GM18499 (cell line): ENCODE measurements around the gene CTAGE6.
"Not testable (repeated sequence)": the region's sequence is repeated elsewhere in the genome, so short reads cannot be mapped to it uniquely, and the experiment has no call there.

Experiments
- ATAC-seq: cut with Tn5 transposase; IDR thresholded peaks from one replicate; pipeline ENCODE4 v1.9.1; 2021; ENCODE audit warnings: moderate number of reproducible peaks; ENCODE audit not compliant: insufficient read depth, unreplicated experiment

CTAGE6 gene

GRCh38 chr7:143757596-143757995 is at the start of gene CTAGE6:
Gene CTAGE6, minus strand, starts transcription at chr7:143757696. Its CDS starts 38 bp downstream, at chr7:143757658.
- not testable (repeated sequence) for ATAC-seq

- ATAC-seq = not testable (repeated sequence)
These were observed 49.2 kb upstream of the CTAGE6 start for GRCh38 chr7:143806664-143807071.

DNA sequence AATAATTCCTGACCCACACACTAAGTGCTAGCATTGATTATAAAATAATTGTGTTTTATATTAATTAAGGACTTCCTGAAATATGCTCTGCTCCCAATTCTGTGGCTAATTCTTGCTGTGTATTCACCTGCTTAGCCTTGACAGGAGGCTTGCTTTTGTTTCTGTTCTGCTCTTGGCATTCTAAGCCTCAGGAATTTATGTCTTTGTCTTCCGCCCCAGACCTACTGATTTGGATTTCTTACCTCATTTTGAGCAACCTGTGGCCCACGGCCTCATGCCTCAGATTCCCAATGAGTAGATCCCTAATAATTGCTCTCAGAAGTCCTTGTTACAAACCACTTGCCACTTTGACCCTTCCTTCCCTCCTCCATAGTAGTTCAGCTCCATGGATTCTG is 40.4 kb upstream of the CTAGE6 start:
- ATAC-seq = not testable (repeated sequence)

DNA sequence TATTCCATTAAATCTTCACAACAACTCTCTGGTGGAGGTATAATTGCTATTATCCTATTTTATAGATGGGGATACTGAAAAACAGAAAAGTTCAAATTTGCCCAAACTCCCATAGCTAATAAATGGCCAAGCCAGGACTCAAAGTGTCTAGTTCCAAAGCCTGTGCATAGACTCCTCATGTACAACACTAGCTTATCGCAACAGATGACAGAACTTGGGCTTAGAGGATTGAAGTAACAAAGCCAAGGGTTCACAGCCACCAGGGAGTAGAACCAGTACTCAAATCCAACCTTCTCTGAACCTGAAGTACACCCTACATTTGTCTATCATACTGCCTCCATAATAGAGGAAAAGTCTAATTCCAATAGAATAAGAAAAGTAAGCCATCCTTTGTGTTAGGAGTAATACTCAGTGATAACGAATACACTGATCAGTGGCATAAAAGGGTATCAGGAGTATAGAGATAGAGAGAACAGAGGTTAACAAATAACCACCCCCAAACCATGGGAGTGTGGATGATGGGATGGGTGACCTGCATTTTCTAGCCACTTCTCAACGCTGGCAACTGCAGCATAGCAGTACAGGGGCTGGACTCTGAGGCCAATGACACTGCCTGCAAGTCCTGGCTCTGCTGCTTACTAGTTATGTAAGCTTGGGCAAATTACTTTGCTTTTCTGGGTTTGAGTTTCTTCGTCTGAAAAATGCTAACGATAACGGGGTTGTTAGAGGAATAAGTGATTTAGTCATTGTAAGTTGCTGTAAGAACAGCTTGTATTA is 39.8 kb upstream of the CTAGE6 start:
- ATAC-seq = not testable (repeated sequence)

DNA sequence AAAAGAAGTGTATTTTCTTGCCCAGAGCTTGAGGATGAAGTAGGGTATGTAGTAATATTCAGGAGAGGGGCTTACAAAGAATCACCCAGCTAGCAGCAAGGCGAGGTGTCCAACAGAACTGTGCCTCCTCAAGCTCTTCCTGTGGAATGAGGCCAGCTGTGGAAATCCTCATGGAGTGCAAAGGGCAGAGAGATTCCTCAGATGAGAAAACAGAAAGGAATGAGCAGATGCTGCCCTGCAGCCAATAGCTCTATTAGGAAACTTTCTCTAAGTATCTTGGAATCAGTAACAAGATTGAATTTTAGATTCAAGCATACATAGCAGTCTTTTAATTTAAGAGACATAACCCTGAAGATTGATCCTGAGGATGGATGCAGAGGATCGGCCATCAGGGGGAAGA is 38.2 kb upstream of the CTAGE6 start:
- ATAC-seq = not testable (repeated sequence)

DNA sequence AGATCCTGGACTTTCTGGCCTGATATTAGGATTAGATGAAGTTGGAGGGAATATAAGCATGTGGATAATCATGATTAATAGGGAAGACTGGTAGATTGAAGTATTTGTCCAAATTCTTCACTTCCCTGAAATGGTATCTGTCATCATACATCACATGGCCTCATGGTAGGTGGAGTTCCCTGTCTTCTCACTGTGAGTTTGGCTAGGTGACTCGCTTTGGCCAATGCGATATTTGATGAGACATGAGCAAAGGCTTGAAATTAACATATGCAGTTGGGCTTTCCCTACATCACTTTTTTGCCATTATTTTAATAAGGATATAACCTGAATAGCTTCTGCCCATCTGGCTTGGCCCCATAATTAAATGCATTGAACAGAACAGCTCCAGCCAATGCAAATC is 35.1 kb upstream of the CTAGE6 start:
- ATAC-seq = not testable (repeated sequence)

DNA sequence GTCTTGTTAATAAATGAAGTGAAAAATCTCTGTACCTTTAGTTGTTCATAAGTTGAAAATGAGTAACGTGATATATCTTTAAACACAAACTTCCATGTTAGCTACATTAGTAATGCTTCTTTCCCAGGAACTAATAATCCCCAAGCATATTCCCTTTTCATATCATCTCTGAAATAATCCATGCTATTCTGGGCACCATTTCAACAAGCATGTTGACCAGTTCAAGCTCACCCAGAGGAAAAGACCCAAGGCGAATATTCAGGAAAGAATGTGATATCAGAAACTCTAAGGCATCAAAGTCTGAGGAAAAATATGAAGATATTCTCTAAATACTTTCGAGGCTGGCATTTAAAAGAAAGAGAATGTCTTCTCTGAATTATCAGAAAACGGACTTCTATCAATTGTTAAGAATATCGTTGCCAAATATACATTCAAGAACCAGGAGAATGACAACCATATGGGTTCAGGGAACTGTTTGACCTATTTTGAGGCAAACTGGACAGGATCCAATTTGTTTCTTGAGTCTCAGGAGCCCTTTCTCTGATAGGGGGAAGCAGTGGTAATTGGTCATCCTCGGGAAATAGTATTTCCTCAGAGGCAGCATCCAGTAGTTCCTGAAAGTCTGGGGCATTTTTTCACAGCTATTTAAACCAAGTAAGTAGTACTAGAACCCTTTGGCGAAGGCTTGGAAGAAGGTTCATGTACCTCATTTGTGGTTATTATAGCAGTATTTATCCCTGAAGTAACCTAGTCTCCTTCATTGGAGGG is 28.1 kb upstream of the CTAGE6 start:
- not testable (repeated sequence) for ATAC-seq

DNA sequence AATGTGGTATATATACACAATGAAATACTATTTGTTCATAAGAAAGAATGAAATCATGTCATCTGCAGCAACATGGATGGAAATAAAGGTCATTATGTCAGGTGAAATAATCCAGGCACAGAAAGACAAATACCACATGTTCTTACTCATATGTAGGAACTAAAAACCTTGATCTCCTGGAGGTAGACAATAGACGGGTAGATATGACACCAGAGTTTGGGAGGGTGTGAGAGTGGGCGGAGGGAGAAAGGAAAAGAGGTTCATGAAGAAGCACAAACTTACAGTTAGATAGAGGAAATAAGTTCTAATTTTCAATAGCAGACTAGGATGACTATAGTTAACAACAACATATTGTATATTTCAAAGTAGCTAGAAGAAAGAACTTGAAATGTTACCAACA is 22.1 kb upstream of the CTAGE6 start:
- ATAC-seq = not testable (repeated sequence)

- ATAC-seq = not testable (repeated sequence)
These were observed 15.4 kb upstream of the CTAGE6 start for GRCh38 chr7:143772738-143773468.

- not testable (repeated sequence) for ATAC-seq
These were observed 10.0 kb upstream of the CTAGE6 start for GRCh38 chr7:143767531-143767930.

- ATAC-seq = not testable (repeated sequence)
These were observed 8.2 kb upstream of the CTAGE6 start for GRCh38 chr7:143765678-143766077.

- ATAC-seq = not testable (repeated sequence)
These were observed 5.6 kb upstream of the CTAGE6 start for GRCh38 chr7:143763065-143763464.

DNA sequence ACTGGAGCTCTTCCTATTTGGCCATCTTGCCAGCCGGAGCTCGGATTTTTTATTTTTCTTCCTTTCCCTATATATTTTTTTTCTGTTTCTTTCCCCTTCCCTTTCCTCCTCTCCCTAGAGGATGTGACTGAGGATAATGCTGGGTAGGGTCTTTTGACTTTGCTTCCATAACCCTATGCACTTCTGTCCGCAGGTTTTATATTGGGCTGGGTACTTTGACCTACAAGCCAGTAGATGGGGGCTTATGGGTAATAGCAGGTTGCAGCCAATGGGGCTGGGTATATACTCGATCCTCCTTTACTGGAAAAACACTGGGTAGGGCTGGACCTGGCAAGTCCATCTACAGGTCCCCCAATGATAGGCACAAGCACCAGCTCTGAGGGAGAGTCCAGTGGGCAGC is 12.2 kb downstream of the CTAGE6 start:
- not testable (repeated sequence) for ATAC-seq

GRCh38 chr7:143737037-143737819 is 20.3 kb downstream of the CTAGE6 start:
- peak; percentile 57 for ATAC-seq

GRCh38 chr7:143735962-143736361 is 21.5 kb downstream of the CTAGE6 start:
- no peak for ATAC-seq

- no peak for ATAC-seq
These were observed 23.6 kb downstream of the CTAGE6 start for GRCh38 chr7:143733876-143734275.

DNA sequence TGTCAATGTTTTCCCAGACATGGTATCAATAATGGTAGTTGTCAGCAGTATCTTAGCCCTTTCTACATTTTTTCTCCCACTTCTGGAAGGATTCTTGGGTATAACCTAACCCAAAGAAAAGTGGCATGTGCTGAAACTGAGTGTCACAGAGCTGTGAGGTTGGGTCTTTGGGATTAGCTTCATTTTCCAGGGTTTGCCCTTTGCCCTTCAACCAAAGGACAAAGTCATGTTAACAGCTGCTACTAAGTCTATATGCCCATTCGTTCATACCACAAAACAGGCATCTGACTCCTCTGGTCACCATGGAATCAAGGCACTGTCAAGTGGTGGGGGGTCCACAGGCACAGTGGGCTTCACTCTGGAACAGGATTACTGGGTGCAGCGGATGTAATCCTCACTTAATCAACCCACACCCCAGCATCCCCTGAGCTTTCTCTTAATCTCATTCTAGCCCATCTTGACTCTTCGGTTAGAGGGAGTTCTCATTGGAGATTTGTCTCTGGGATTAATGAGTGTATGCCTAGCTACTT is 29.1 kb downstream of the CTAGE6 start:
- no peak for ATAC-seq

DNA sequence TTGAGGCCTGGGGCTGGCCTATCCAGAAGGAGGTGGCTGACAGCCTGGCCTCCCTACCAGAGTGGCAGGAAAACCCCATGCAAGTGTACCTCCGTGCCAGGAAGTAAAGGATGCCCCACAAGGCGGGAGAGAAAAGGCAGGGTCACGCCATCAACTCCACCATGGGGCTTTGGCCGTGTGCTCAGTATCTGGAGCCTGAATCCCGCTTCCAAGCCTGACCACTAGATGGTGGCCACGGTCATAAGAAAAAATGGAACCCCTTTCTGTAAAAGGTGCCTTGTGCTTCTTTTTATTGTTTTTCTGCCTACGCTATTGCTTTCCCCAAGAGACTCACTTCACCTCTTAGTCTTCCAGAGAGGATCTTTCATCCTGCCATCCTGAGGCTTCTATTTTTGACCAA is 29.9 kb downstream of the CTAGE6 start:
- ATAC-seq = peak; percentile 69

GRCh38 chr7:143726143-143726542 is 31.4 kb downstream of the CTAGE6 start:
- not testable (repeated sequence) for ATAC-seq

- ATAC-seq = not testable (repeated sequence)
These were observed 37.2 kb downstream of the CTAGE6 start for GRCh38 chr7:143720335-143720734.
